8988T (cell line): Measurements from ENCODE around the gene MME.

Experiments
- DNase-seq: peaks from one replicate; pipeline ENCODE4 v3.0.0; 2011

The MME gene

GRCh38 chr3:155079746-155080487, at the start of gene MME:
MME (plus strand) TSS chr3:155080319; CDS start chr3:155084168, 3,849 bp downstream.
- peak; percentile 51 for DNase-seq

GRCh38 chr3:155031186-155031585, 48.9 kb upstream of the MME start:
- no peak for DNase-seq

- DNase-seq = no peak
Observed at GRCh38 chr3:155032918-155033317, 47.2 kb upstream of the MME start.

GRCh38 chr3:155034786-155035185, 45.3 kb upstream of the MME start:
- no peak for DNase-seq

- no peak for DNase-seq
Observed at GRCh38 chr3:155035553-155035952, 44.6 kb upstream of the MME start.

- no peak for DNase-seq
Observed at GRCh38 chr3:155037508-155038202, 42.5 kb upstream of the MME start.

GRCh38 chr3:155038203-155038554, 41.9 kb upstream of the MME start:
- DNase-seq = no peak

- DNase-seq = no peak
Observed at GRCh38 chr3:155046935-155047334, 33.2 kb upstream of the MME start.

- no peak for DNase-seq
Observed at GRCh38 chr3:155047672-155048071, 32.4 kb upstream of the MME start.

GRCh38 chr3:155049959-155050358, 30.2 kb upstream of the MME start:
- DNase-seq = no peak

- no peak for DNase-seq
Observed at GRCh38 chr3:155052470-155052869, 27.6 kb upstream of the MME start.

- no peak for DNase-seq
Observed at GRCh38 chr3:155053756-155054155, 26.4 kb upstream of the MME start.

GRCh38 chr3:155064920-155065319, 15.2 kb upstream of the MME start:
- no peak for DNase-seq

GRCh38 chr3:155065537-155065936, 14.6 kb upstream of the MME start:
- DNase-seq = no peak

GRCh38 chr3:155069729-155070128, 10.4 kb upstream of the MME start:
- DNase-seq = no peak

- DNase-seq = no peak
Observed at GRCh38 chr3:155070316-155070715, 9.8 kb upstream of the MME start.

- DNase-seq = peak; percentile 19
Observed at GRCh38 chr3:155070932-155071387, 9.2 kb upstream of the MME start.

- DNase-seq = no peak
Observed at GRCh38 chr3:155075200-155075599, 4.9 kb upstream of the MME start.

- DNase-seq = no peak
Observed at GRCh38 chr3:155076888-155077287, 3.2 kb upstream of the MME start.

- DNase-seq = no peak
Observed at GRCh38 chr3:155078711-155079467, 1.2 kb upstream of the MME start.

GRCh38 chr3:155079468-155079745, 712 bp upstream of the MME start:
- peak; percentile 33 for DNase-seq

- DNase-seq = no peak
Observed at GRCh38 chr3:155080692-155081091, 573 bp downstream of the MME start.

GRCh38 chr3:155083313-155083905, 3.3 kb downstream of the MME start:
- DNase-seq = no peak

GRCh38 chr3:155084567-155084966, 4.4 kb downstream of the MME start:
- no peak for DNase-seq
